OCI-LY7 (cell line): ENCODE measurements around the gene DERL3. TPM values are rescaled to one million over a fixed set of nuclear protein-coding genes. Genes with fewer than 3 reads are reported as not detected.

ENCODE experiments used
- BruUV-seq: library from RNA; stranded (reverse); fragments of 400-500 nt; replicated peaks from 2 replicates; lab custom pipeline; 2021; lab: Mats Ljungman, UMichigan
- CTCF ChIA-PET: fragments of 300-600 bp; sonication (Branson Sonifier 250); formaldehyde crosslinking; loops from one replicate; lab custom pipeline; 2022; ENCODE audit warnings: antibody characterized with exemption; ENCODE audit not compliant: unreplicated experiment; lab: Charles Lee
- POLR2A ChIA-PET: fragments of 300-600 bp; sonication (Branson Sonifier 250); formaldehyde crosslinking; loops from one replicate; lab custom pipeline; 2022; ENCODE audit warnings: antibody characterized with exemption; lab: Charles Lee
- DNase-seq: peaks from one replicate; pipeline ENCODE4 v3.0.0-alpha.2; 2015; ENCODE audit warnings: low spot score
- H2AFZ ChIP-seq: fragments of 200-600 bp; sonication (generic), shearing (Covaris generic); 2 replicates; pipeline ENCODE4 v1.6.1; 2014; ENCODE audit warnings: mild to moderate bottlenecking, antibody characterized with exemption, low read length, moderate library complexity
- H3K27ac ChIP-seq: fragments of 200-600 bp; sonication (generic); 2 replicates; pipeline ENCODE4 v1.5.1; 2014; ENCODE audit warnings: mixed run types, low read depth, mild to moderate bottlenecking, moderate library complexity, low read length, inconsistent platforms; ENCODE audit not compliant: poor library complexity, severe bottlenecking
- H3K36me3 ChIP-seq: fragments of 200-600 bp; sonication (generic); 2 replicates; pipeline ENCODE4 v1.6.1; 2014; ENCODE audit warnings: mild to moderate bottlenecking, antibody characterized with exemption, low read length, moderate library complexity, mixed read lengths; ENCODE audit not compliant: insufficient read depth
- H3K4me1 ChIP-seq: fragments of 200-600 bp; sonication (generic); 2 replicates; pipeline ENCODE4 v1.5.1; 2014; ENCODE audit warnings: mild to moderate bottlenecking, low read length; ENCODE audit not compliant: insufficient read depth, poor library complexity, severe bottlenecking
- H3K4me2 ChIP-seq: fragments of 200-600 bp; sonication (generic); 2 replicates; pipeline ENCODE4 v1.6.1; 2014; ENCODE audit warnings: mild to moderate bottlenecking, low read length
- H3K4me3 ChIP-seq: fragments of 200-600 bp; sonication (generic); 2 replicates; pipeline ENCODE4 v1.5.1; 2014; ENCODE audit warnings: mild to moderate bottlenecking, low read depth, low read length; ENCODE audit not compliant: poor library complexity, severe bottlenecking
- H3K79me2 ChIP-seq: fragments of 200-600 bp; sonication (generic); 2 replicates; pipeline ENCODE4 v1.6.1; 2016; ENCODE audit warnings: low read depth, mild to moderate bottlenecking, low read length, moderate library complexity, mixed read lengths; ENCODE audit not compliant: insufficient read depth
- H3K9me2 ChIP-seq: fragments of 200-600 bp; sonication (generic); 2 replicates; pipeline ENCODE4 v1.6.1; 2016; ENCODE audit warnings: mild to moderate bottlenecking, low read length, mixed read lengths; ENCODE audit not compliant: insufficient read depth
- H3K9me3 ChIP-seq: fragments of 200-600 bp; sonication (generic); 2 replicates; pipeline ENCODE4 v1.6.1; 2014; ENCODE audit warnings: mild to moderate bottlenecking, mixed run types, low read length, mixed read lengths
- H4K20me1 ChIP-seq: fragments of 200-600 bp; sonication (generic); 2 replicates; pipeline ENCODE4 v1.6.1; 2014; ENCODE audit warnings: mild to moderate bottlenecking, antibody characterized with exemption, low read length, moderate library complexity, mixed read lengths; ENCODE audit not compliant: insufficient read depth
- CTCF ChIP-seq: fragments of 200-600 bp; sonication (generic); conservative IDR thresholded peaks from 2 replicates; pipeline ENCODE4 v1.5.1; 2014; ENCODE audit warnings: mild to moderate bottlenecking, antibody characterized with exemption, low read length, moderate library complexity, mixed read lengths
- EZH2phosphoT487 ChIP-seq: fragments of 200-600 bp; sonication (generic); IDR thresholded peaks from 2 replicates; pipeline ENCODE4 v1.6.1; 2018; ENCODE audit warnings: low read depth, borderline replicate concordance, mild to moderate bottlenecking, mixed run types, antibody characterized with exemption, low read length, moderate library complexity, mixed read lengths
- intact Hi-C: fragments of 100-400 bp; cut with micrococcal nuclease; formaldehyde crosslinking; loops from one replicate; pipeline ENCODE4 v1.10.0; 2022; ENCODE audit not compliant: unreplicated experiment
- total RNA-seq, 2 experiments: library from RNA; depleted of rRNA in 1 of 2; stranded (reverse); fragments of >200 nt in 1 of 2; shearing (Covaris generic) in 1 of 2; gene quantifications; 2 replicates each; pipeline ENCODE4 v1.2.3, GENCODE V29; 2014 to 2022

The DERL3 gene
- total RNA-seq, 2 experiments from 2014 or later: 44.6 to 52.1 TPM

GRCh38 chr22:23837911-23838680 is 710 bp downstream of the DERL3 start:
- intact Hi-C loops: loop anchor here (1.0 to 5.0 kb wide), 3 partner anchors 35 to 69 kb away; partner anchors contain the start of gene SMARCB1
- no peaks in the 10 kb centered on the region for H3K9me2 ChIP-seq
- H2AFZ ChIP-seq: no peak overlapping the region
- peak overlapping the region; percentile 69 for H3K4me3 ChIP-seq
- peak; percentile 58 for DNase-seq
- peaks cover 45% of the 10 kb centered on the region for H3K36me3 ChIP-seq
- no TSS peak for BruUV-seq
- no peaks in the 10 kb centered on the region for H3K9me3 ChIP-seq
- H3K4me1 ChIP-seq: peaks cover 52% of the 10 kb centered on the region
- peak overlapping the region; percentile 91 for H3K4me2 ChIP-seq
- H3K27ac ChIP-seq: peak overlapping the region; percentile 83
- no peaks in the 10 kb centered on the region for H4K20me1 ChIP-seq
- TF ChIP-seq EZH2phosphoT487: no peak
- TF ChIP-seq CTCF: 0 out of 2 replicates have a peak, but pooled peaks have one; percentile 16
- no peaks in the 10 kb centered on the region for H3K79me2 ChIP-seq
- POLR2A ChIA-PET: interaction anchor here (1.0 to 1.6 kb wide), 3 partner anchors 13 to 33 kb away, joined by 3 to 5 read pairs (median 5); partner anchors contain the start of gene SLC2A11
- CTCF ChIA-PET: no interaction called here

GRCh38 chr22:23837496-23837859 is 1.3 kb downstream of the DERL3 start:
- TF ChIP-seq CTCF (no peak), EZH2phosphoT487 (no peak)
- intact Hi-C loops: loop anchor here (5.0 kb wide), 1 partner anchor 50 kb away; the partner anchor contains the start of gene SMARCB1
- Histone ChIP-seq H3K9me2 (no peaks in the 10 kb centered on the region), H3K9me3 (no peaks in the 10 kb centered on the region), H3K36me3 (peaks cover 51% of the 10 kb centered on the region), H3K4me2 (peak overlapping the region; percentile 91), H3K4me1 (peaks cover 46% of the 10 kb centered on the region), H3K27ac (peak overlapping the region; percentile 83), H4K20me1 (no peaks in the 10 kb centered on the region), H2AFZ (no peak overlapping the region), H3K79me2 (no peaks in the 10 kb centered on the region), H3K4me3 (peak overlapping the region; percentile 69)
- no peak for DNase-seq
- CTCF ChIA-PET: interaction anchor here (1.4 kb wide), 1 partner anchor 32 kb away, joined by 3 read pairs; no protein-coding TSS in a partner anchor
- POLR2A ChIA-PET: interaction anchor here (1.6 kb wide), 1 partner anchor 14 kb away, joined by 5 read pairs; no protein-coding TSS in a partner anchor
- no TSS peak for BruUV-seq
